ENCODE data around the gene SUPT3H.
"Not testable (repeated sequence)": the region's sequence is repeated elsewhere in the genome, so short reads cannot be mapped to it uniquely, and the experiment has no call there.

Gene SUPT3H

DNA sequence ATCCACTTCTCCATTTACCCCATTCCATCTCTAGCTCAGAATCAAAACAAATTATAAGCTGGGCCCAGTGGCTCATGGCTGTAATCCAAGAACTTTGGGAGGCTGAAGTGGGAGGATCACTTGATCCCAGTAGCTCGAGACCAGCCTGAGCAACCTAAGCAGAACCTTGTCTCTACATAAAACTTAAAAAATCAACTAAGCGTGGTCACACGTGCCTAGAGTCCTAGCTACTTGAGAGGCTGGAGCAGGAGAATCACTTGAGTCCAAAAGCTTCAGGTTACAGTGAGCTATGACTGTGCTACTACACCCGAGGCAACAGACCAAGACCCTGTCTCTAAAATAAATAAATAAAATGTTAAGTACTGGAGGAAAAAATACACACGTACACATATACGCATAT, 124.3 kb downstream of the SUPT3H start:
- no peak for DNase-seq

DNA sequence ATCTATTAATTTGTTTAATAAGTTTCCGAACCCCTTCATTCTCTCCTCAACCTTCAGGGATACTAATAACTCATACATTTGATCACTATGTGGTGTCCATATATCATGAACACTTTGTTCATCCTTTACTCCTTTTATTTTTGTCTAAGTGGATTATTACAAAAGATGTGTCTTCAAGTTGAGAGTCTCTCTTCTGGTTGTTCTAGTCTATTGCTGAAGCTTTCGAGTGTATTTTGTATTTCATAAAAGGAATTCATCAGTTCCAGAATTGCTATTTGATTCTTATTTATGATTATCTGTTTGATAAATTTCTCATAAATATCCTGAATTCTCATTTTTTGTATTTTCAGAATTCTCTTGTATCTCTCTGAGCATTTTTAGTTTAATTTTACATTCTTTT, 146.1 kb downstream of the SUPT3H start:
- DNase-seq, result no peak

DNA sequence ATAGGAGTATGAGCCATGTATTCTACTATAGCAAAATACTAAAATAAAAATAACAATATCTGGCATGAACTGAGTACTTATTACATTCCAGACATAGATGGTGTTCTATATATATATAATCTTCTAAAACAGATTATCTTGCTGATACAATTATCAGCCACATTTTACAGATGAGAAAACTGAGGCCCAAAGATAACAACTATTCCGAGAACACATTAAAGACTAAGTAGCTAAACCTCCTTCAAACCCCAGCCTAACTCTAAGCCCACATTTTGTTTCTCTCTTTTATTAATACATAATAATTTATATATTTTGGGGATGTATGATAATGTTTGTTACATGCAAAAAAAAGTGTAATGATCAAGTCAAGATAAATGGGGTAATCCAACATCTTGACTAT, 148.3 kb downstream of the SUPT3H start:
- no peak for DNase-seq

DNA sequence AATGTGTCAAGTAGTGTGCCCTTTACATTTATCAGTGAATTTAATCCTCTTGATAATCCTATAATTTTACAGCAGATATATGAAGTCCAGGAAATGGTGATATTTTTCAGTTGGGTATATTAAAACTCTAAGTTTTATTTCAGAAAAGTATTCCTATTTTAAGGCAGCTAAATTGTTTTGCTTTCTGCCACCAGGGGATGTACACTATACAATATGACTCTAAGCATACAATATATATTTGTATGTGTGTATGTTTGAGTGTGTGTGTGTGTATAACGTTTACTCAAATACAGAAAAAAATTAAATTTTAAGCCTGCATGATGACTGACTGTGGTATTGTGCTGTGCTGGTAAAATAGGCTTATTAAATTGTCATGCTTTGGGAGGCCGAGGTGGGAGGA, 151.7 kb downstream of the SUPT3H start:
- no peak for DNase-seq

DNA sequence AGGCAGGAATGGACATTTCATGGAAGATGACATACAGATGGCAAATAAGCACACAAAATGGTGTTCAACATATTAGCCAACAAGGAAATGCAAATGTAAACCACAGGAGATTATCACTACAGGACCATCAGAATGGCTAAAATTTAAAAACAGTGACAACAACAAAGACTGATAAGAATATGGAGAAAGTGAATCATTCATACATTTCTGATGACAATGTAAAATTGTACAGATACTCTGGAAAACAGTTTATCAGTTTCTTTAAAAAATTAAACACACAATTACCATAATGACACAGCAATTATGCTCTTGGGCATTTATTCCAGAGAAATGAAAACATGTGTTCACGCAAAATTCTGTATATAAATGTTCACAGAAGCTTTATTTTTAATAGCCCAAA, 155.4 kb downstream of the SUPT3H start:
- no peak for DNase-seq

DNA sequence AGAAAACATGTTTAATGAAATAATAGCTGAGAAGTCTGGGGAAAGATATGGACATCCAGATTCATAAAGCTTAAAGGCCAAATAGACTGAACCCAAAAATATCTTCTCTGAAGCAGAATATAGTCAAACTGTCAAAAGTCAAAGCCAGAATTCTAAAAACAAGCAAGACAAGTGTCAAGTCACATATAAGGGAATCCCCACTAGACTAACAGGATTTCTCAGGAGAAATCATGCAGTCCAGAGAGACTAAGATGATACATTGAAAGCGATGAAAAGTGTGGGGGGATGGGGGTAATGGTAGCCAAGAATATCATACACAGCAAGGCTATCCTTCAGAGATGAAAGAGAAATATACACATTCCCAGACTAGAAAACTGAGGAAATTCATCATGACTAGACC, 162.0 kb downstream of the SUPT3H start:
- DNase-seq, result no peak

DNA sequence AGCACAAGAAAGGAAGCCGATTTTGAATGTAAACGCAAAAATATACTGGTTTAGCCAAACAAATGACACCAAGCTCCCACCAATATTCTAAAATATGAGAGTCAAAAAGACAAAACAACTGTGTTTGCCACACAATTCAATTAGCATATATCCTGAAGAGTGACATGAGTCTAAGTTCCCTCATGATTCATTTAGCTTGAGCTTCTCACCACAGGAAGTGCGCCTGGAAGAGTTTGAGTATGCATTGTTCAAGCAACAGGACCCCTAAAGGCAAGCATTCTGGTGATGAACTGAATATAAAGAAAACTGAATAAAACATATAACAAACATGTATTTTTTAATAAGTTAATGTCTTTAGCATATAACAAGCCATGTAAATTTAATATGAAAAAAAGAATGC, 164.8 kb downstream of the SUPT3H start:
- no peak for DNase-seq

DNA sequence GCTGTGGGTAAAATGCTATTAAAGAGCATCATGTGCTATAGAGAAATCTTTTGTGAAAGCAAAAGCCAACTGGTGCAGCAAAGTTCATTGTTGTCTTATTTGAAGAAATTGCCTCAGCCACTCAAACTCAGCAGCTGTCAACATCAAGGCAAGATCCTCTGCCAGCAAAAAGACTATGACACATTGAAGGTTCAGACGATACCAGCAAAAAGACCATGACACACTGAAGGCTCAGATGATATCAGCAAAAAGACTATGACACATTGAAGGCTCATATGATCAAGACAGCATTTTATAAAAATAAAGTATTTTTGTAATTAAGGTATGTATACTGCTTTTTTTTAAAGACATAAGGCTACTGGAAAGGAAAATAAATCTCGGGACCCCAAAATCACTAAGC, 168.0 kb downstream of the SUPT3H start:
- DNase-seq, result no peak

DNA sequence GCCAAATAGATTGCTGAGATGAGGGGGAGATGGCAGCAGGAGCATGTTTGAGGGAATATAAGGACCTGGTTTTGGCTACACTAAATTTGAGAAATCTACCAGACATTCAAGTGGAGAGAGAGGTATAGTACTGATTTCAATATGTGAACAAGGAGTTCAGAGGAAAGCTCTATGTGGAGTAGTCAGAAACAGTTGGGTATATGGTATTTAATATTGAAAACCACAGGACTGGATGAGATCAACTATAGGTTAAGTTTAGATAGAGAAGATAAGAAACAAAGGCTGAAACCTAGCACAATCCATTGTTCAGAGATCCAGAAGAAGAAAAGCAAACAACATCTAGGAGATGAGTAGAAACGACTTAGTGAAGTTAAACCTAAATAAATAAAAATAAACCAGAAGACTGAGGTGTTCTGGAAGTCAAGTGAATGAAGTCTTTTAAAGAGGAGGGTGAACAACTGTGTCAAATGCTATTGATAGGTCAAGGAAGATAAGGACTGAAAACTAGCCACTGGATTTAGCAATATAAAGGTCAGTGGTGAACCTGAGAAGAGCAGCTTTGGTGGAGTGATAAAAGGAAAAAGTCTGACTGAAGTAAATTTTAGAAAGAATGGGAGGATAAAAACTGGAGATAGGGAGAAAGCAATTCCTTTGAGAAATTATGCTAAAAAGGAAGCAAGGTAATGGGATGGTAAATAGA, 170.8 kb downstream of the SUPT3H start:
- DNase-seq, result no peak

DNA sequence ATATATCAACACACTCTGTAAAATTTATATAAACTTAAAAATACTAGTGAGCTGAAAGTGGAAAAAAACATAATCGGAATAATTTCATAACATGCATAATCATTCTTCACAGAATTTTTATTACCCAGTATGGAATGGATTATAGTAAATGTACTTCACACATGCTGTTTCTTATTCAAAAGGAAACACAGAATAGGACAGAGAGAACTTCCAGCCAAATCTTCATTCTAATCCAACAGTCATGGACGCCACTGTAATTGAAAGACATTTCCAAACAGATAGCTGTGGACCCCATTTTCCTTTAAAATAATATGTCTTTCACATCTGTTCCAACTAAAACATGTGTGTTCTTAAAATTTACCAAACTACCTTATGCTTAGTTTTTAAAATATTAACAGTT, 176.2 kb downstream of the SUPT3H start:
- DNase-seq, result no peak

DNA sequence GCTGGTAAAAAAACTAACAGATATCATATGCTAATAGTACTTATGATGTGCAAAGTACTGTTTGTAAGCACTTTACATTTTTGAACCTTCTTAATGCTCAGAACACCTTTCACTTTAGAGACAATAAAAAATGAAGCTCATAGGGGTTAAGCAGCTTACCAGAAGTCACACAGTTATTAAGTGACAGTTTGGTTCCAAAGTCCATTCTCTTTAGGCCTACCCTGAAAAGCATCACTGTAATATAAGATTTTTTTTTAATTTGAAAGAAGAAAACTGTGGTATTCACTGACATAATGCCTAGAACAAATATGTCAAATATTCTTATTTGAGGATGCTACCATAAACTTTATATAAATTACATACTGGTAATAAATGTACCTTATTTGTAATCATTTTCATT, 177.2 kb downstream of the SUPT3H start:
- DNase-seq, result no peak

DNA sequence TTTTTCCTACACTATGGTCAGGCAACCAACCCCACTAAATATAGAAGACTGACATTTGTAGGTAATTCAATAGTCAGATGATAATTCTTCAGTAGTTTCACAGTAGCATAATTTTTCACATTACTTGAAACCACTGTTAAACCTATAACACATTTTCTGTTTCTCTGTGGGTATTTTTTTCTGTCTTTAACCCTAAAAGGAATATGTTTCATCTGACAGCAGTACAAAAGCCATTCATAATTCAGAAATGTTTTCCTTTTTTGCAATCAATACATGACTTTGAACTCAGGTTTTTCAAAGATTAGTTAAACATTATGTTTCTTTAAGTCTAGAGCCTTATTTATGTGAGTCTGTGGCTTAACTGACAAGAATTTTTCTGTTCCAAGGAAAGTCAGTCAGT, 178.2 kb downstream of the SUPT3H start:
- DNase-seq, result no peak

DNA sequence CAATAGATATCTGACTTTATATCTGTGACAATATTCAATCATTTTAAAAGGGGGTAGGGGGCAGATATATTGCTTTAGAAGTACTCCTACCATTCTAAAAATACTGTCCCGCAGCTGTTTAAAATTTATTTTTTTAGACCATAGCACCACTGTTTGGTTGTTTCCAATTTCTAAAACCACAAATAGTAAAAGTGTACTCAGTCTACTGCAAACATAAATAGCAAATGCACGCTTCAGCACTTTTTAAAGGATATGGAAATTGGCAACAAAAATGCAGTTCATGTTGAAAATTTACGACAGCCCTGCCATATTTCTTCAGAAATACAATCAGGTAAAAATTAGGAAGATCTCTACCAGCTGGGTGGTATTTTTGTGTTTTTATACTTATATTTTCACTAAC, 181.6 kb downstream of the SUPT3H start:
- DNase-seq, result no peak

DNA sequence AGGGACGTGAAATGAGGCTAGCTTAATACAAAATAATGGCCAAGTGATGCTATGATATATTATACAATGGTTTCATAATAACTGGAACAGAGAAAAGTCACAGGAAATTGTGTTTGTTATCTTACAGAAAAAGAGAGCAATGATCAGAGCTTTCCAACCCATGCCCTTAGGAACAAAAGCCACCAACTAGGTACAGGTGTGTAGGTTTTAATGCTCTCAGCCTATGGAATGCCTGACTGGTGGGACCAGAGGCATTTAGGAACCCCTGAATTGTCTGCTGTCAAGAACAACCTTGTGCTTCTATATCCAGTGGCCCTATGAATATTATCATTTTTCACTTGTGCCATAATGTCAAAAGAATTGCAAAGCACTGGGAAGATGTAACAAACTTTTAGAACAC, 182.6 kb downstream of the SUPT3H start:
- DNase-seq, result no peak

DNA sequence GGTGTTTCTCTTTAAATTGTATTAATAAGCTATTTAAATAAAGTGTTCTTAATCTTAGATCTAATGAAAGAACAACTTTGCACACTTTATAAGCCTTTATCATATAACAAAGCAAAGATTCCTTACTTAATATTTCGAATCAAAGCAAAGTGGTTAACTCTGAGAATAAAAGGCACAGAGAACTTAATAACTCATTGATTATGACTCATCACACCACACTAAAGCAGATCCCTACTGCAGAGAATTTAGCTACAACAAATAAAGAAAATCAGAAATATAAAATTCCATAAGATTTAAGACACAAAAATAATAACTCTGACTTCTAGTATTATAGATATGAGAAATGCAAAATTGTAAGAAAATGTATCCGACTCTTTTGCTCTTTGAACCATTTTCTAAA, 185.2 kb downstream of the SUPT3H start:
- no peak for DNase-seq

DNA sequence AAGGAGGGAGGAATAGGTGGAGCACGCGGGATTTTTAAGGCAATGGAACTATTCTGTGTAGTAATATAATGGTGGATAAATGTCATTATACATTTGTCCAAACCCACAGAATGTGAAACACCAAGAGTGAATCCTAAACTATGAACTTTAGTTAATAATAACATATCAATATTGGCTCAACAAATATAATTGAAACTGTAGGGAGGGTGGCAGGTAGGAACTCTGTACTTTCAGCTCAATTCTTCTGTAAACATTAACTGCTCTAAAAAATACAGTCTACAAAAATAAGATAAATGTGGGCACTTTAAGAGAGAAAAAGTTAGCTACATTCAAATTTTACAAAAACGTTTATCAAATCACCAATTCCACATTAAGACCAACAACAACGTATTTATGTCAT, 186.3 kb downstream of the SUPT3H start:
- DNase-seq, result no peak

DNA sequence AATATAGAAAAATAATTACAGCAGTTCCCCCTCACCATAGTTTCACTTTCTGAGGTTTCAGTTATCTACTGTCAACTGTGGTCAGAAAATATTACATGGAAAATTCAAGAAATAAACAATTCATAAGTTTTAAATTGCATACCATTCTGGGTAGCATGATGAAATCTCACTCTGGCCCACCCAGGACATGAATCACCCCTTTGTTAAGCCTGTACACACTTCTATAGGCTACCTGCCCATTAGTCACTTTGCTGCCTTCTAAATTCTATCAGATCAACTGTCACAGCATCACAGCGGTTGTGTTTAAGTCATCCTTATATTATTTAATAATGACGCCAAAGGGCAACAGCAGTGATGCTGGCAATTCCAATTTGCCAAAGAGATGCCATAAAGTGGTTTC, 189.9 kb downstream of the SUPT3H start:
- no peak for DNase-seq

DNA sequence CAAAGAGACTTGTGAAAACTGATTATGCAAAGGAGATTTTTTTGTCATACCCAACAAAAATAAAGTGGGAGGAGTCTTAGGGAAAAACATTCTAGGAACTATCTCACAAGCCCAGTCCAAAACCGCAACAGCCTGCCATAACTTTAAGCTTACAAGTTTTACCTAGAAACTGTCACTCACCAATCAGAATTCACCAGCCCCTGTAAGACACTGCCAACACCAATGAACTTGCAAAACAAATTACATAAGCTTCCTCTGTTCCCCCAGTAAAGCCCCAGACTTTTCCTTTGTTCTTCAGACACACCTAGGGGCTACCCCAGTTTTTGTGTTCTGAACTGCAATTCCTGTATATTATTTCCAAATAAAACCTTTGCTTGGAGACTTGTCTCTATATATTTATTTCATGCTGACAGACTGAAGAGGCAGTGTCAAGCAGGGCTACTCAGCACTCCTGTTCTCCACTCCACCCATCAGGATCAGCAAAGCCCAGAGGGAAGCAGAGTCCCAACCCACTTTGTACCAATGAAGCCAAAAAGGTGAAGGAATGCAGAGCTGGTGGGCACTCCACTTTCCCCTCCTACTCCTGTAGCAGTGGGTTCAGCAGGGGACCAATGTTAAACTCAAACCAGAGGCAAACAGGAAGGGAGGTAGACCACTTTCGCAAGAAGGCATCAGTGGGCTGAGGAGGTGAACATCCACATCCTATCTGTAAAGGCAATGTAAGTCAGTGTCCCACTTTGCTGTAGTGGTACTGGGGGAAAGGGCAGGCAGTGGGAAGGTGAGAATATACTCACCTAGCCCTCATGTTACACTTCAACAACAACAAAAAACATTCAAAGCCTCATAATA, 192.1 kb downstream of the SUPT3H start:
- DNase-seq, result no peak

DNA sequence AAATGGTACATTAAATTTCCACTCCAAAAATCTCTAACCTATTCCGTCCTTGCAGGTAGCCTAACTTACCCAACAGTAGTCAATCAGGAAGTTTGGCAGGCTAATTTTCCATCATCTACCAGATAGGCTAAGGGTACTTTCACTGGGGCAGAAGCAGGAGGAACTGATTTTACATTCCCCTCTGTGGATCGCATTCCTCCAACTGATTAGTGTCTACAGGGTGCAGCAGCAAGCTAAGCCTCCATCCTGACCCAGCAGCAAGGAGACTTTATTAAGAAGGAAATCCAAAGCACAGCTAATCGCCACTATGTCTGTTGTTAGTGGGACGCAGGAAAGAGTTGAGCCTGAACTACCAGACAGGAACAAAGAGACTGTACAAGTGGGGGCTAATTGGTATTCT, 192.8 kb downstream of the SUPT3H start:
- no peak for DNase-seq

DNA sequence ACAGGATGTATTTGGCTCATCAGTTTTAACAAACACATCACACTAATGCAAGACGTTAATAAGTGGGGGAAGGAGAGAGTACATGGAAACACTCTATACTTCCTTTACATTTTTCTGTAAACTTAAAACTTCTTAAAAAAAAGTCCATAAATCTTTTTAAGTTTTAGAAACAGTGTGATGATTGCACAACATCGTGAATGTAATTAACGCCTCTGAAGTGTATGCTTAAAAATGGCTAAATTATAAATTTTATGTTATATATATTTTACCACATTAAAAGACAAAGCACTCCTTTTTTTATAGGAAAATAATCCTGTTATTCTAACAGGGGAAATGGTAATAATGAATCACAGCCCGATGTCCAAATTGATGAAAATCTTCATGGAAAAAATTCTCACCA, 193.7 kb downstream of the SUPT3H start:
- DNase-seq, result no peak

DNA sequence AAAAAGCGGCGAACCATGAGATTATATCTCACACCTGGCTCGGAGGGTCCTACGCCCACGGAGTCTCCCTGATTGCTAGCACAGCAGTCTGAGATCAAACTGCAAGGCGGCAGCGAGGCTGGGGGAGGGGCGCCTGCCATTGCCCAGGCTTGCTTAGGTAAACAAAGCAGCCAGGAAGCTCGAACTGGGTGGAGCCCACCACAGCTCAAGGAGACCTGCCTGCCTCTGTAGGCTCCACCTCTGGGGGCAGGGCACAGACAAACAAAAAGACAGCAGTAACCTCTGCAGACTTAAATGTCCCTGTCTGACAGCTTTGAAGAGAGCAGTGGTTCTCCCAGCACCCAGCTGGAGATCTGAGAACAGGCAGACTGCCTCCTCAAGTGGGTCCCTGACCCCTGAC, 201.4 kb downstream of the SUPT3H start:
- not testable (repeated sequence) for DNase-seq

DNA sequence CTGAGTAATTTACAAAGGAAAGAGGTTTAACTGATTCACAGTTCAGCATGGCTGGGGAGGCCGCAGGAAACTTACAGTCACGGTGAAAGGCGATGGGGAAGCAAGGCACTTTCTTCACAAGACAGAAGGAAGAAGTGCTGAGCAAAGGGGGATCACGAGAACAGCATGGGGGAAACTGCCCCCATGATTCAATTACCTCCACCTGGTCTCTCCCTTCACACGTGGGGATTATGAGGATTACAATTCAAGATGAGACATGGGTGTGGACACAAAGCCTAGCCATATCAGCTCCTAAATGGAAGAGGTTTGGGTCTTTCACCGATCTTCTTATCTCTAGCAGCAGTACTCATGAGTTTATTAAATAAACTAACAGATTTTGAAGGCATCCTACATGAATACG, 202.5 kb downstream of the SUPT3H start:
- DNase-seq, result no peak

DNA sequence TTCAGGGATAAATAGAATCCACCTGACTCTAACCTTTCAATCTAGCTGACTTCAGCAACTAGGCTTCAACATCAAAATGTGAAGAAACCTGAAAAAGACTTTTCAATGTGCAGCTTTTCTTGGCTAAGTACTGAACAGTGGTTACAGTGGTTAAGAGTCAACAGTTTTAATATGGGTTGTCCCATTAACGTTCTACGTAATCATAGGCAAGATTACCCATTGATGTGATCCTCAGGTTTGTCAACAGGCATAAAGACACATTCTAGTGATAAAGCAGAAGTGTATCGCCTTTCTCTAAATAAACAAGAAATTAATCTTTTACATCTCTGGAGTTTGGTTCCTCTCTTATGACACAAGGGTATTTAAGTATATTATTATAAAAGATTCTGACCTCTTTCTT, 203.7 kb downstream of the SUPT3H start:
- no peak for DNase-seq

DNA sequence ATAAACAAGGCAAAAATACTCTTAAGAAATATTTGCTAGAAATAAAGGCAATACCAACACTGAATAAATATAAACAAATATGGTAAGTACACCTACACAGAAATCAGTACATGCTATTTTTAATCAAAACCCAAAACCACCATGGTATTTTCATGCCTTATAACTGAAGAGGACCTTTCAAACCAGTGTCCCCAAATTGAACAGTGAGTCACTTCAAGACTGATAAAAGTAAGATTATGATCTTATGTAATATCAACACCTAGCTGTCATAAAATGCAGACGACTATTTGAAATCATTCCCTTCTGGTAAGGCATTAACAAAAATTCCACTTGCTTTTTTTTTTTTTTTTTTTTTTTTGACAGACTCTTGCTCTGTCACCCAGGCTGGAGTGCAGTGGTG, 206.4 kb downstream of the SUPT3H start:
- DNase-seq, result no peak

DNA sequence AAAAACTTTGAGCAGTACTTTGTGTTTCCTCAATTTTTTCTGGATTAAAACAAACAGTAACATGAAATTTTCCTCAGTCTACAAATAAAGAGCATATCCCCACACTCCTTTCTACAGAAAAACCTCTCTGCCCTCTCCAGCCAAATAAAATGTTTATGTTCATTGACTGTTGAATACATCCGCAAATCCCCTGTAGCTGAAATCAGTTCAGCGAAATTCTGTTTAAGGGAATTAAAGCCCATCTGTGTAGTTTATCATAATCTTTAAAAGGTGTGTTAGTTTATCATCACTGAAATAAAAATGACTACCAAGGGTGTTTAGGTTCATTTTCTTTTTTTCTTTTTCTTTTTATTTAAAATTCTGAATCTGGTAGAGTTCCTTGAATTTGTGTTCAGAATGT, 207.4 kb downstream of the SUPT3H start:
- DNase-seq, result no peak

Measured in stimulated activated CD4-positive, alpha-beta T cell treated with anti-CD3 and anti-CD28 coated beads, Interleukin-15, amount 100 ng/mL, for 24 hours (primary cell).